B cell (primary cell): ENCODE results near the gene BABAM2.

Source experiments
- CTCF ChIP-seq: fragments of 200-600 bp; IDR thresholded peaks from one replicate; pipeline ENCODE4 v1.8.0; 2022; ENCODE audit warnings: antibody characterized with exemption, mild to moderate bottlenecking
- EZH2 ChIP-seq: IDR thresholded peaks from 2 replicates; pipeline ENCODE4 v1.6.1; 2012; ENCODE audit warnings: borderline replicate concordance, low read depth, mild to moderate bottlenecking, moderate library complexity, low read length; ENCODE audit not compliant: insufficient read depth, poor library complexity, severe bottlenecking

GRCh38 chr2:28247290-28247689, 356.8 kb downstream of the BABAM2 start:
- TF ChIP-seq CTCF (no peak), EZH2 (no peak)
